K562 (cell line): ENCODE results near the gene C22orf42. TPM values are rescaled to one million over a fixed set of nuclear protein-coding genes. Genes with fewer than 3 reads are reported as not detected.

ENCODE experiments used
- CBX8 ChIP-seq: fragments of 200-600 bp; sonication (generic); IDR thresholded peaks from 2 replicates; pipeline ENCODE4 v1.6.1; 2012; ENCODE audit warnings: borderline replicate concordance, mixed run types, low read depth, mild to moderate bottlenecking, moderate library complexity, mixed read lengths, low read length, control low read depth, inconsistent platforms; ENCODE audit not compliant: poor library complexity, severe bottlenecking; ENCODE audit errors: extremely low read depth
- HEY1 ChIP-seq: fragments of 250-450 bp; sonication (Bioruptor Pico); IDR thresholded peaks from 2 replicates; pipeline ENCODE4 v1.5.0; 2020; ENCODE audit warnings: mild to moderate bottlenecking, moderate library complexity, borderline replicate concordance
- KLF10 ChIP-seq: fragments of 250-450 bp; sonication (Bioruptor Pico); IDR thresholded peaks from 2 replicates; pipeline ENCODE4 v1.6.1; 2021; ENCODE audit warnings: matching md5 sums
- POLR3G ChIP-seq: IDR thresholded peaks from 2 replicates; pipeline ENCODE4 v1.6.1; 2011; ENCODE audit not compliant: insufficient read length, insufficient replicate concordance; ENCODE audit errors: extremely low read depth
- ZNF324 ChIP-seq: fragments of 250-450 bp; sonication (Bioruptor Pico); IDR thresholded peaks from 2 replicates; pipeline ENCODE4 v1.4.0; 2020; ENCODE audit warnings: mild to moderate bottlenecking
- polyA plus RNA-seq, 8 experiments: library from polyadenylated mRNA; depleted of rRNA in 4 of 8; stranded (reverse) in 5 of 8; unstranded in 3 of 8; fragments of >200 nt; fragmentation: Nextera tagmentation in 2 of 8; fragmentation: Illumina TruSeq in 1 of 8; extraction: Ambion mirVana in 2 of 8; extraction: Trizol in 1 of 8; gene quantifications; 2 replicates each; pipeline versions ENCODE4 v1.2.1 to v1.2.3, GENCODE V29; 2011 to 2014; ENCODE audit warnings: inconsistent platforms in 1 of 8, missing spikeins in 1 of 8
- total RNA-seq, 7 experiments: library from RNA; depleted of rRNA in 6 of 7; stranded (reverse); fragments of >200 nt in 6 of 7; fragmentation: Illumina TruSeq in 2 of 7; extraction: Trizol in 2 of 7; gene quantifications; 2 replicates each; pipeline versions ENCODE4 v1.2.1 to v1.2.3, GENCODE V29; 2011 to 2021; ENCODE audit warnings: low replicate concordance in 1 of 7
- TF ChIP-seq, protein P1 (sequence below): fragments of 200-600 bp; sonication (generic); IDR thresholded peaks from one replicate; pipeline ENCODE4 v1.6.1; 2012; ENCODE audit warnings: mild to moderate bottlenecking, low read depth, low read length, inconsistent platforms
- TF ChIP-seq, protein P2 (sequence below): fragments of 450-650 bp; IDR thresholded peaks from 2 replicates; pipeline ENCODE4 v1.6.1; 2016; ENCODE audit warnings: low read depth, mild to moderate bottlenecking, moderate library complexity
- TF ChIP-seq, protein P3 (sequence below): sonication (generic); formaldehyde crosslinking; IDR thresholded peaks from 2 replicates; pipeline ENCODE4 v1.8.0; 2023; ENCODE audit warnings: mild to moderate bottlenecking, missing genetic modification reagents
- TF ChIP-seq, protein P4 (sequence below): fragments of 250-450 bp; sonication (Bioruptor Pico); IDR thresholded peaks from 2 replicates; pipeline ENCODE4 v1.9.0; 2021; ENCODE audit warnings: mild to moderate bottlenecking, inconsistent platforms

Gene C22orf42
- total and polyA plus RNA-seq, 9 of the 15 experiments (the other 6 are each of a cell fraction or from before 2014, with no cell fraction given), result not detected

DNA sequence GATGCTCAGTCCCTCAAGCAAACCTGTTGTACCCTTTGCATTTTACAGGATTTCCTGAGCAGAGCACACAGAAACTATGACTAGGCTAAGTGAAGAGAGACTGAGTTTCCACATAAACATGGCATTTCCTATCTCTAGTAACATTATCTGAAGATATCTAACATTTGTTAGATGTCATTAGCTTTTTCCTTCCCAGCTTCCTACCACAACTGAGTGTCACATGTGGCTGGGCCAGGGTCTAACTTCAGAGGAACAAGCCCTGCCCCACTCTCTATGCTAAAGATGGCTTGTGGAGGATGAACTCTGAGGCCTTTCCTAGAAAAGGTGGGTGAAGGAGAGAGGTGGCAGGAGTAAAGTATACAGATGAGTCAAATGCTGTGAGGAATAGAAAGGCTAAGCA is 16.5 kb downstream of the C22orf42 start (continued):
- TF ChIP-seq KLF10 (CRISPR knock-in tag) (no peak), HEY1 (CRISPR knock-in tag) (no peak), CBX8 (no peak), ZNF324 (CRISPR knock-in tag) (no peak), POLR3G (no peak)
- TF ChIP-seq, protein P1, sequence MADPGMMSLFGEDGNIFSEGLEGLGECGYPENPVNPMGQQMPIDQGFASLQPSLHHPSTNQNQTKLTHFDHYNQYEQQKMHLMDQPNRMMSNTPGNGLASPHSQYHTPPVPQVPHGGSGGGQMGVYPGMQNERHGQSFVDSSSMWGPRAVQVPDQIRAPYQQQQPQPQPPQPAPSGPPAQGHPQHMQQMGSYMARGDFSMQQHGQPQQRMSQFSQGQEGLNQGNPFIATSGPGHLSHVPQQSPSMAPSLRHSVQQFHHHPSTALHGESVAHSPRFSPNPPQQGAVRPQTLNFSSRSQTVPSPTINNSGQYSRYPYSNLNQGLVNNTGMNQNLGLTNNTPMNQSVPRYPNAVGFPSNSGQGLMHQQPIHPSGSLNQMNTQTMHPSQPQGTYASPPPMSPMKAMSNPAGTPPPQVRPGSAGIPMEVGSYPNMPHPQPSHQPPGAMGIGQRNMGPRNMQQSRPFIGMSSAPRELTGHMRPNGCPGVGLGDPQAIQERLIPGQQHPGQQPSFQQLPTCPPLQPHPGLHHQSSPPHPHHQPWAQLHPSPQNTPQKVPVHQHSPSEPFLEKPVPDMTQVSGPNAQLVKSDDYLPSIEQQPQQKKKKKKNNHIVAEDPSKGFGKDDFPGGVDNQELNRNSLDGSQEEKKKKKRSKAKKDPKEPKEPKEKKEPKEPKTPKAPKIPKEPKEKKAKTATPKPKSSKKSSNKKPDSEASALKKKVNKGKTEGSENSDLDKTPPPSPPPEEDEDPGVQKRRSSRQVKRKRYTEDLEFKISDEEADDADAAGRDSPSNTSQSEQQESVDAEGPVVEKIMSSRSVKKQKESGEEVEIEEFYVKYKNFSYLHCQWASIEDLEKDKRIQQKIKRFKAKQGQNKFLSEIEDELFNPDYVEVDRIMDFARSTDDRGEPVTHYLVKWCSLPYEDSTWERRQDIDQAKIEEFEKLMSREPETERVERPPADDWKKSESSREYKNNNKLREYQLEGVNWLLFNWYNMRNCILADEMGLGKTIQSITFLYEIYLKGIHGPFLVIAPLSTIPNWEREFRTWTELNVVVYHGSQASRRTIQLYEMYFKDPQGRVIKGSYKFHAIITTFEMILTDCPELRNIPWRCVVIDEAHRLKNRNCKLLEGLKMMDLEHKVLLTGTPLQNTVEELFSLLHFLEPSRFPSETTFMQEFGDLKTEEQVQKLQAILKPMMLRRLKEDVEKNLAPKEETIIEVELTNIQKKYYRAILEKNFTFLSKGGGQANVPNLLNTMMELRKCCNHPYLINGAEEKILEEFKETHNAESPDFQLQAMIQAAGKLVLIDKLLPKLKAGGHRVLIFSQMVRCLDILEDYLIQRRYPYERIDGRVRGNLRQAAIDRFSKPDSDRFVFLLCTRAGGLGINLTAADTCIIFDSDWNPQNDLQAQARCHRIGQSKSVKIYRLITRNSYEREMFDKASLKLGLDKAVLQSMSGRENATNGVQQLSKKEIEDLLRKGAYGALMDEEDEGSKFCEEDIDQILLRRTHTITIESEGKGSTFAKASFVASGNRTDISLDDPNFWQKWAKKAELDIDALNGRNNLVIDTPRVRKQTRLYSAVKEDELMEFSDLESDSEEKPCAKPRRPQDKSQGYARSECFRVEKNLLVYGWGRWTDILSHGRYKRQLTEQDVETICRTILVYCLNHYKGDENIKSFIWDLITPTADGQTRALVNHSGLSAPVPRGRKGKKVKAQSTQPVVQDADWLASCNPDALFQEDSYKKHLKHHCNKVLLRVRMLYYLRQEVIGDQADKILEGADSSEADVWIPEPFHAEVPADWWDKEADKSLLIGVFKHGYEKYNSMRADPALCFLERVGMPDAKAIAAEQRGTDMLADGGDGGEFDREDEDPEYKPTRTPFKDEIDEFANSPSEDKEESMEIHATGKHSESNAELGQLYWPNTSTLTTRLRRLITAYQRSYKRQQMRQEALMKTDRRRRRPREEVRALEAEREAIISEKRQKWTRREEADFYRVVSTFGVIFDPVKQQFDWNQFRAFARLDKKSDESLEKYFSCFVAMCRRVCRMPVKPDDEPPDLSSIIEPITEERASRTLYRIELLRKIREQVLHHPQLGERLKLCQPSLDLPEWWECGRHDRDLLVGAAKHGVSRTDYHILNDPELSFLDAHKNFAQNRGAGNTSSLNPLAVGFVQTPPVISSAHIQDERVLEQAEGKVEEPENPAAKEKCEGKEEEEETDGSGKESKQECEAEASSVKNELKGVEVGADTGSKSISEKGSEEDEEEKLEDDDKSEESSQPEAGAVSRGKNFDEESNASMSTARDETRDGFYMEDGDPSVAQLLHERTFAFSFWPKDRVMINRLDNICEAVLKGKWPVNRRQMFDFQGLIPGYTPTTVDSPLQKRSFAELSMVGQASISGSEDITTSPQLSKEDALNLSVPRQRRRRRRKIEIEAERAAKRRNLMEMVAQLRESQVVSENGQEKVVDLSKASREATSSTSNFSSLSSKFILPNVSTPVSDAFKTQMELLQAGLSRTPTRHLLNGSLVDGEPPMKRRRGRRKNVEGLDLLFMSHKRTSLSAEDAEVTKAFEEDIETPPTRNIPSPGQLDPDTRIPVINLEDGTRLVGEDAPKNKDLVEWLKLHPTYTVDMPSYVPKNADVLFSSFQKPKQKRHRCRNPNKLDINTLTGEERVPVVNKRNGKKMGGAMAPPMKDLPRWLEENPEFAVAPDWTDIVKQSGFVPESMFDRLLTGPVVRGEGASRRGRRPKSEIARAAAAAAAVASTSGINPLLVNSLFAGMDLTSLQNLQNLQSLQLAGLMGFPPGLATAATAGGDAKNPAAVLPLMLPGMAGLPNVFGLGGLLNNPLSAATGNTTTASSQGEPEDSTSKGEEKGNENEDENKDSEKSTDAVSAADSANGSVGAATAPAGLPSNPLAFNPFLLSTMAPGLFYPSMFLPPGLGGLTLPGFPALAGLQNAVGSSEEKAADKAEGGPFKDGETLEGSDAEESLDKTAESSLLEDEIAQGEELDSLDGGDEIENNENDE, result no peak
- TF ChIP-seq, protein P2, sequence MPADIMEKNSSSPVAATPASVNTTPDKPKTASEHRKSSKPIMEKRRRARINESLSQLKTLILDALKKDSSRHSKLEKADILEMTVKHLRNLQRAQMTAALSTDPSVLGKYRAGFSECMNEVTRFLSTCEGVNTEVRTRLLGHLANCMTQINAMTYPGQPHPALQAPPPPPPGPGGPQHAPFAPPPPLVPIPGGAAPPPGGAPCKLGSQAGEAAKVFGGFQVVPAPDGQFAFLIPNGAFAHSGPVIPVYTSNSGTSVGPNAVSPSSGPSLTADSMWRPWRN, result no peak
- TF ChIP-seq, protein P3, sequence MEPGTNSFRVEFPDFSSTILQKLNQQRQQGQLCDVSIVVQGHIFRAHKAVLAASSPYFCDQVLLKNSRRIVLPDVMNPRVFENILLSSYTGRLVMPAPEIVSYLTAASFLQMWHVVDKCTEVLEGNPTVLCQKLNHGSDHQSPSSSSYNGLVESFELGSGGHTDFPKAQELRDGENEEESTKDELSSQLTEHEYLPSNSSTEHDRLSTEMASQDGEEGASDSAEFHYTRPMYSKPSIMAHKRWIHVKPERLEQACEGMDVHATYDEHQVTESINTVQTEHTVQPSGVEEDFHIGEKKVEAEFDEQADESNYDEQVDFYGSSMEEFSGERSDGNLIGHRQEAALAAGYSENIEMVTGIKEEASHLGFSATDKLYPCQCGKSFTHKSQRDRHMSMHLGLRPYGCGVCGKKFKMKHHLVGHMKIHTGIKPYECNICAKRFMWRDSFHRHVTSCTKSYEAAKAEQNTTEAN, result no peak
- TF ChIP-seq, protein P4, sequence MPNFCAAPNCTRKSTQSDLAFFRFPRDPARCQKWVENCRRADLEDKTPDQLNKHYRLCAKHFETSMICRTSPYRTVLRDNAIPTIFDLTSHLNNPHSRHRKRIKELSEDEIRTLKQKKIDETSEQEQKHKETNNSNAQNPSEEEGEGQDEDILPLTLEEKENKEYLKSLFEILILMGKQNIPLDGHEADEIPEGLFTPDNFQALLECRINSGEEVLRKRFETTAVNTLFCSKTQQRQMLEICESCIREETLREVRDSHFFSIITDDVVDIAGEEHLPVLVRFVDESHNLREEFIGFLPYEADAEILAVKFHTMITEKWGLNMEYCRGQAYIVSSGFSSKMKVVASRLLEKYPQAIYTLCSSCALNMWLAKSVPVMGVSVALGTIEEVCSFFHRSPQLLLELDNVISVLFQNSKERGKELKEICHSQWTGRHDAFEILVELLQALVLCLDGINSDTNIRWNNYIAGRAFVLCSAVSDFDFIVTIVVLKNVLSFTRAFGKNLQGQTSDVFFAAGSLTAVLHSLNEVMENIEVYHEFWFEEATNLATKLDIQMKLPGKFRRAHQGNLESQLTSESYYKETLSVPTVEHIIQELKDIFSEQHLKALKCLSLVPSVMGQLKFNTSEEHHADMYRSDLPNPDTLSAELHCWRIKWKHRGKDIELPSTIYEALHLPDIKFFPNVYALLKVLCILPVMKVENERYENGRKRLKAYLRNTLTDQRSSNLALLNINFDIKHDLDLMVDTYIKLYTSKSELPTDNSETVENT (CRISPR knock-in tag), result no peak
